ENCODE measurements around the gene HOXB1. TPM values are rescaled to one million over a fixed set of nuclear protein-coding genes. Genes with fewer than 3 reads are reported as not detected.
A peak's percentile ranks its signal among the peaks of the same experiment; 100 is the strongest.

Gene HOXB1
- total RNA-seq, 1 donor from 2014 or later, result not detected

MicroRNAs within 50 kb of the gene (microRNA counts, 767-probe panel; counts per million panel counts)
- microRNA hsa-miR-10a-5p, result 460 counts per million, percentile 90 among the panel's probes with 10 or more counts

Small RNAs within 50 kb of the gene (small RNA-seq; reads per million reads assigned to genes)
- not detected for gene RF00019

Other genes with a start within 250 kb of the HOXB1 start
- not detected in 2 replicates for gene SKAP1, start 100.8 kb downstream of the HOXB1 start, total RNA-seq (ENCODE audit: low replicate concordance)
- not detected in 2 replicates for gene HOXB2, start 14.1 kb upstream of the HOXB1 start, total RNA-seq (ENCODE audit: low replicate concordance)
- not detected in 2 replicates for gene HOXB4, start 47.3 kb upstream of the HOXB1 start, total RNA-seq (ENCODE audit: low replicate concordance)
- gene HOXB3, start 59.2 kb upstream of the HOXB1 start, total RNA-seq (ENCODE audit: low replicate concordance), result not detected in 2 replicates
- gene HOXB5, start 62.8 kb upstream of the HOXB1 start, total RNA-seq (ENCODE audit: low replicate concordance), result not detected in 2 replicates
- not detected in 2 replicates for gene HOXB6, start 74.0 kb upstream of the HOXB1 start, total RNA-seq (ENCODE audit: low replicate concordance)
- gene HOXB7, start 80.0 kb upstream of the HOXB1 start, total RNA-seq (ENCODE audit: low replicate concordance), result not detected in 2 replicates
- gene HOXB8, start 84.3 kb upstream of the HOXB1 start, total RNA-seq (ENCODE audit: low replicate concordance), result not detected in 2 replicates
- gene HOXB9, start 95.3 kb upstream of the HOXB1 start, total RNA-seq (ENCODE audit: low replicate concordance), result not detected in 2 replicates
- gene PRAC1, start 191.5 kb upstream of the HOXB1 start, total RNA-seq (ENCODE audit: low replicate concordance), result not detected in 2 replicates
- gene PRAC2, start 192.2 kb upstream of the HOXB1 start, total RNA-seq (ENCODE audit: low replicate concordance), result not detected in 2 replicates
- gene HOXB13, start 197.7 kb upstream of the HOXB1 start, total RNA-seq (ENCODE audit: low replicate concordance), result not detected in 2 replicates